ENCODE data around the gene WASF1. TPM values are rescaled to one million over a fixed set of nuclear protein-coding genes. Genes with fewer than 3 reads are reported as not detected.

The WASF1 gene
- total RNA-seq, 2 donors from 2014 or later, result 31.1 to 35.3 TPM

DNA sequence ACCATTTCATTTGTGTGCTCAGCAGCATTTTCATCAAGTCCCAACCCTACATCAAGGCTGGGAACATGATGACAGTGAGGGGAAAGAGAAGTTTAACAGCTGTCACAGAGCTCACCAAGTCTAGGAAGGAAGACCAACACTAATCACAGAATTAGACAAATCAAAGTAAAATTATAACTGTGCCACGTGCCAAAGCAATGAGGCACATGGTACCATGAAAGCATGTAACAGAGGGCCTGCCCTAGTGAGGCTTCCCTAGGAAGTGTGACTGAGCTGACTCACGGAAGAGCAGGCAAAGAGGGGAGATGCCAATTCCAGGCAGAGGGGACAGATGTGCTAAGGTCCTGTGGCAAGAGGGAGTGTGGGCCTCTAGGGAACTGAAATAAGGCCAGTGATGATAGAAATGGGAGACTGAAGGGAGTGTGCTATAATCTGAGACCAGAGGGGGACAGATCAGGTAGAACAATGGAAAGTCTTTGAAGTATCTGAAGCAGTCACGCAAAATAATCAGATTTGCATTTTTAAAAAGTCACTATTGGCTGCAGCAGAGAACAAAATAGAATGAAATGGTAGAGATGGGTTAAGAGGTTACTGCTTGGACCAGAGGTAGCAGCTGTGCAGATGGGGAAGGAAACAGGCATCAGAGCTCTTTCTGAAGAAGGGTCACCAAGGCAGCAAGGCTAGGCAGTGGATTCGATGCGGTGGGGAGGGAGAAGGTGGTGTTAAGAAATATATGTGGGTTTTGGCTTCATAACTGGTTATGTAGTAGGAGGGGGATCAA, 114.5 kb downstream of the WASF1 start:
- TF ChIP-seq, protein P1, sequence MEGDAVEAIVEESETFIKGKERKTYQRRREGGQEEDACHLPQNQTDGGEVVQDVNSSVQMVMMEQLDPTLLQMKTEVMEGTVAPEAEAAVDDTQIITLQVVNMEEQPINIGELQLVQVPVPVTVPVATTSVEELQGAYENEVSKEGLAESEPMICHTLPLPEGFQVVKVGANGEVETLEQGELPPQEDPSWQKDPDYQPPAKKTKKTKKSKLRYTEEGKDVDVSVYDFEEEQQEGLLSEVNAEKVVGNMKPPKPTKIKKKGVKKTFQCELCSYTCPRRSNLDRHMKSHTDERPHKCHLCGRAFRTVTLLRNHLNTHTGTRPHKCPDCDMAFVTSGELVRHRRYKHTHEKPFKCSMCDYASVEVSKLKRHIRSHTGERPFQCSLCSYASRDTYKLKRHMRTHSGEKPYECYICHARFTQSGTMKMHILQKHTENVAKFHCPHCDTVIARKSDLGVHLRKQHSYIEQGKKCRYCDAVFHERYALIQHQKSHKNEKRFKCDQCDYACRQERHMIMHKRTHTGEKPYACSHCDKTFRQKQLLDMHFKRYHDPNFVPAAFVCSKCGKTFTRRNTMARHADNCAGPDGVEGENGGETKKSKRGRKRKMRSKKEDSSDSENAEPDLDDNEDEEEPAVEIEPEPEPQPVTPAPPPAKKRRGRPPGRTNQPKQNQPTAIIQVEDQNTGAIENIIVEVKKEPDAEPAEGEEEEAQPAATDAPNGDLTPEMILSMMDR (conservative IDR thresholded peaks at IDR 0.05), result no peak
- Mint-ChIP-seq H3K9me3 (no peaks in the 10 kb centered on the region), H3K36me3 (ENCODE audit: low read depth) (no peaks in the 10 kb centered on the region), H3K4me1 (peaks cover 9% of the 10 kb centered on the region), H3K27me3 (ENCODE audit: insufficient read depth) (peaks cover 4% of the 10 kb centered on the region), H3K4me3 (no peak overlapping the region), H3K27ac (no peak overlapping the region)
- DNase-seq, result no peak
- 95 to 98% methylated on average over 5 of the region's 5 CpGs for WGBS, 2 experiments (ENCODE audit: insufficient coverage in 1 of 2, insufficient read length in 1 of 2)
- no peak overlapping the region for H3K4me3 ChIP-seq (ENCODE audit: low read length)
- H3K36me3 ChIP-seq (ENCODE audit: control insufficient read depth, insufficient read depth, low read length), result no peaks in the 10 kb centered on the region
- H3K9me3 ChIP-seq (ENCODE audit: control insufficient read depth, low read length), result no peaks in the 10 kb centered on the region
- H3K4me1 ChIP-seq (ENCODE audit: control insufficient read depth, insufficient read depth, low read length), result no peaks in the 10 kb centered on the region
- H3K27me3 ChIP-seq (ENCODE audit: control insufficient read depth, insufficient read depth, low read length, poor library complexity, severe bottlenecking), result no peaks in the 10 kb centered on the region
- H3K27ac ChIP-seq (ENCODE audit: low read depth, low read length), result no peak overlapping the region
- no peak overlapping the region for H3K9ac ChIP-seq (ENCODE audit: extremely low read depth, low read length, poor library complexity, severe bottlenecking)

DNA sequence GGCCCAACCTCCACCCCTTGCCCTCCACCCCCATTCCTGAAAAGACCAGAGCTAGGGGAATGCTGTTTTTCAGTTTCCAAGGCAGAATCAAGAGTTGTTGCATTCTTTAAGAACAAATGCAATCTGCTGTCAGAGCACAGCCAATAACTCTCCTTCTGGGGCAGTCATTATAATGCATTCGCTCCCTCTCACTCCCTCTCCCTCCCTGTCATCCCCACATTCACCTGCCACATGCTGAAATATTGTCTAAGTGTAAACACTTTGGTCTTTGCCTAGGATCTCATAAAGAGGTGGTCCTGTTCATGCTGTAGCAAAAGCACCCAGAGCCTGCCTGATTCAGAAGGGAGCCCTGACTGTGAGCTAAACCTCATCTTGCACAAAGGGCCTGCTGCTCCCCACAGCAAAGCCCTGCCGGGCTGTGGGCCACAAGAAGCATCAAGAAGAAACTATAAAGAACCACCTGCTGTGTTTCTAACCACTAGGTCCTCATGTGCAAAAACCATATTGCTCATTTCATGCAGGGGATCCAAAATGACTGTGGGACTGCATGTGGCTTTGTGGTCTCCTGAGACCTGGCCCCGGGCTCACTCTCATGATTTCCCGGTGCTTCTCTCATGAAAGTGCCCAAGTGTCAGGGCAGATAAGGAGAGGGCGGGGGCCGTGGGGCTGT, 115.7 kb downstream of the WASF1 start:
- H3K27me3 Mint-ChIP-seq (ENCODE audit: insufficient read depth), result peaks cover 4% of the 10 kb centered on the region
- H3K27ac ChIP-seq (ENCODE audit: low read depth, low read length), result no peak overlapping the region
- H3K9me3 ChIP-seq (ENCODE audit: control insufficient read depth, low read length), result no peaks in the 10 kb centered on the region
- no peak overlapping the region for H3K4me3 ChIP-seq (ENCODE audit: low read length)
- TF ChIP-seq, protein P1 (conservative IDR thresholded peaks at IDR 0.05), result no peak
- H3K4me1 ChIP-seq (ENCODE audit: control insufficient read depth, insufficient read depth, low read length), result no peaks in the 10 kb centered on the region
- H3K4me3 Mint-ChIP-seq, result no peak overlapping the region
- no peak for DNase-seq
- H3K27ac Mint-ChIP-seq, result no peak overlapping the region
- WGBS, 2 experiments (ENCODE audit: insufficient coverage in 1 of 2, insufficient read length in 1 of 2), result 86 to 88% methylated on average over 5 to 6 of the region's 6 CpGs
- no peaks in the 10 kb centered on the region for H3K27me3 ChIP-seq (ENCODE audit: control insufficient read depth, insufficient read depth, low read length, poor library complexity, severe bottlenecking)
- peaks cover 4% of the 10 kb centered on the region for H3K4me1 Mint-ChIP-seq
- no peaks in the 10 kb centered on the region for H3K36me3 ChIP-seq (ENCODE audit: control insufficient read depth, insufficient read depth, low read length)
- no peaks in the 10 kb centered on the region for H3K36me3 Mint-ChIP-seq (ENCODE audit: low read depth)
- H3K9ac ChIP-seq (ENCODE audit: extremely low read depth, low read length, poor library complexity, severe bottlenecking), result no peak overlapping the region
- H3K9me3 Mint-ChIP-seq, result no peaks in the 10 kb centered on the region

DNA sequence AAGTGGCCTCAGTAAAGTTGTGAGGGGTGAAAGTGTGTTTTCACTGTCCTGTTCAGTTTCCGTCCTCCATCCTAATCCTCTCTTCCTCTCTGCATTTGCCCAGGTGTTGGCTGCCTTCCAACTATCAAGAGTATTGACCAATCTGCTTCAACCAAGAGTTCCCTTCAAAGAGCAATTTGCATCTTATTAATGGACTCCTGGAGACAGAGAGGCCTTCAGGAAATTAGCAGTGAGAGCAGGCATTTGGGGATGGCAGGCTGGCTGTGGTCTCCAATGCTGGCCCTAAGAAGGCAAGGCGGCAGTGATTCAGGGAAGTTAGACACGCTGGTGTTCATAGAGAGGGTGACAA, 124.1 kb downstream of the WASF1 start:
- Mint-ChIP-seq H3K4me1 (peaks cover 7% of the 10 kb centered on the region), H3K36me3 (ENCODE audit: low read depth) (no peaks in the 10 kb centered on the region), H3K4me3 (no peak overlapping the region), H3K9me3 (no peaks in the 10 kb centered on the region), H3K27me3 (ENCODE audit: insufficient read depth) (peaks cover 21% of the 10 kb centered on the region), H3K27ac (no peak overlapping the region)
- H3K4me1 ChIP-seq (ENCODE audit: control insufficient read depth, insufficient read depth, low read length), result peaks cover 5% of the 10 kb centered on the region
- no peaks in the 10 kb centered on the region for H3K36me3 ChIP-seq (ENCODE audit: control insufficient read depth, insufficient read depth, low read length)
- no peaks in the 10 kb centered on the region for H3K9me3 ChIP-seq (ENCODE audit: control insufficient read depth, low read length)
- H3K9ac ChIP-seq (ENCODE audit: extremely low read depth, low read length, poor library complexity, severe bottlenecking), result no peak overlapping the region
- peaks cover 12% of the 10 kb centered on the region for H3K27me3 ChIP-seq (ENCODE audit: control insufficient read depth, insufficient read depth, low read length, poor library complexity, severe bottlenecking)
- H3K4me3 ChIP-seq (ENCODE audit: low read length), result no peak overlapping the region
- WGBS, 2 experiments (ENCODE audit: insufficient coverage in 1 of 2, insufficient read length in 1 of 2), result 77 to 78% methylated on average over 3 of the region's 3 CpGs
- H3K27ac ChIP-seq (ENCODE audit: low read depth, low read length), result no peak overlapping the region
- DNase-seq, result peak; percentile 46
- TF ChIP-seq, protein P1 (conservative IDR thresholded peaks at IDR 0.05), result no peak
